Measurements from ENCODE around the gene MRPL19.
A peak's percentile ranks its signal among the peaks of the same experiment; 100 is the strongest.
"Not testable (repeated sequence)": the region's sequence is repeated elsewhere in the genome, so short reads cannot be mapped to it uniquely, and the experiment has no call there.

Gene MRPL19

GRCh38 chr2:75667884-75668283, 21.3 kb downstream of the MRPL19 start:
- DNase-seq (ENCODE audit: low read depth) = no peak

GRCh38 chr2:75675423-75675822, 28.8 kb downstream of the MRPL19 start:
- not testable (repeated sequence) for DNase-seq (ENCODE audit: low read depth)

GRCh38 chr2:75675908-75676307, 29.3 kb downstream of the MRPL19 start:
- DNase-seq (ENCODE audit: low read depth) = no peak

DNA sequence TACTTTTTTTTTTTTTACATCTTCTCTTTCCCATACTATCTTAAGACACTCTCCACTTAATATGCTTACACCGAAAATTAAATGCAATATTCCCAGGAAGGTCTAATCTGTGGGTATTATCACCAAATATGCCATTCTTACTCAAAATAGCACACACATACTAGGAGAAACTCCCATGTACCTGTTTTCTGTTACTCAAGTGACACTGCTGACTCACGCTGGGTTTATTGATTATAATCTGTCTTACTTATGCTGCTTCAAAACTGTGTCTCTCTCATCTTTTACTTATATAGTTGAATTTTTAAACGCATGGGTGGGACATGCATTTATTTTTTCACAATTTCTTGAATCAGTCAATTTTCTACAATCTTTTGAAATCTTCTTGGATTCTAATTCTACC, 29.9 kb downstream of the MRPL19 start:
- DNase-seq (ENCODE audit: low read depth) = no peak

DNA sequence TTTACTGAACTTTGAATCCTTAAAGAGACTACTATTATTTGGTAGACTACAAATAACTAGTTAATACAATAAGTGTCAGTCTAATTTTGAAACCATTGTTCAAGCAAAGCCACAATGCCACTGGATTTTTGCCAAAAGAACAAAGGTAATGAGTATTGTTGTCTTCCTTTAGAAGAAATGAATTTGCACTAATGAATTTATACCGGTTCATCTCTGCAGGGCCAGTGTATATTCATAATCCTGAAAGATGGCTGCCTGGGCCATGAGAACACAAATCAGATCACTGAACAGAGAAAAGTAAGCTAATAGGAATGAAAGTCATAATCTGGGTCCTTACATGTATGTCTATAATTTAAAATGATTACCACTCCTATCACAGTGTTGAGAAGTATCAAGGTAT, 33.0 kb downstream of the MRPL19 start:
- no peak for DNase-seq (ENCODE audit: low read depth)

GRCh38 chr2:75680402-75680801, 33.8 kb downstream of the MRPL19 start:
- DNase-seq (ENCODE audit: low read depth) = no peak

GRCh38 chr2:75683430-75683829, 36.8 kb downstream of the MRPL19 start:
- not testable (repeated sequence) for DNase-seq (ENCODE audit: low read depth)

DNA sequence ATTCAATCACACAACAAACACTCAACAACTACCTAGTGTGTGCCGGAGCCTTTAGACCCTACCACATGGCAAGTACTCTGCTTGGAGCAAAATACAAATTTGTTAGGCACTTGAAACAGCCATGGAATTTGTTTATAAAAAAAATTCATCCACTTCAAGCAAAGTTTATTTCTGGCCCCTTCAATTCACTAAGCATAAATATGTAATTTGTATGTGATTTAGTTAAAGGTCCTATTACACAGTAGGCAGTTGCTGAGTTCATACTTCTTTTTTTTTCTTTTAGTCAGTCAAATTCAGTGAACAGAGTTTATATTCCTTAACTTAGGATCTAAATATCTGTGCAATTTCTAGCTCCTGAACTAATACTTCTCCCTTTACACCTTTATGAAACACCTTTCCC, 41.6 kb downstream of the MRPL19 start:
- DNase-seq (ENCODE audit: low read depth) = no peak

DNA sequence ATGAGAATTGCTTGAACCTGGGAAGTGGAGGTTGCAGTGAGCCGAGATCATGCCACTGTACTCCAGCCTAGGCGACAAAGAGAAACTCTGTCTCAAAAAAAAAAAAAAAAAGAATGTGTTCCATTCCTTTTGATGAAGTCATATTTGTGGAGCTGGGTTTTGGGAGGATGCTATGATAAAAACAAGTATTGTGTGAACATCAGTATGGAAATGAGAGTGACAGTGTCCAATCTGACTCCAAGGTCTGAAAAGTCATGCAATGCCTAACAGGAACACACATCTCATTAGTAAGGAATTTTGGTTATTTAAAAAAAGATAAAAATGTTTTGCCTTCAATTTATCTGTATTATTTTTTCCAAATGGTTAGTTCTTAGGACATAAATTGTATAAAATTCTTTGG, 52.3 kb downstream of the MRPL19 start:
- DNase-seq (ENCODE audit: low read depth) = peak; percentile 36

DNA sequence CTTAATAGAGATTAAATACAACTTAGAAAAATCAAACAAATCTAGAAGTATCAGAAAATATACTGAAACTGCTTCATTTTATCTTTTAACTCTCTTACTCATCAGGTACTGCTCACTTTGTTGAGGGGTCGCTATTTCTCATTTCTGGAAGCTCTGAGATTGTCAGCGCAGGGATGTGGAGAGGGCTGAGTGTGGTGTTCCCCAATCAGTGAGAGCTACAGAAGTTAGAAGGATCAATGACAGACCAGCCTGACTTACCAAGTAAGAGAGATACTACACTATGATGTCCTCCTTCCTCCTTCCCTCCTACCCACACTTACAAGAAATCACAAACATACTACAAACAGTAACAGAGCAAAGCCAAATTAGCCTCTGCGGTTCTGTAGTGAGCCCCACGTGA, 56.0 kb downstream of the MRPL19 start:
- no peak for DNase-seq (ENCODE audit: low read depth)

DNA sequence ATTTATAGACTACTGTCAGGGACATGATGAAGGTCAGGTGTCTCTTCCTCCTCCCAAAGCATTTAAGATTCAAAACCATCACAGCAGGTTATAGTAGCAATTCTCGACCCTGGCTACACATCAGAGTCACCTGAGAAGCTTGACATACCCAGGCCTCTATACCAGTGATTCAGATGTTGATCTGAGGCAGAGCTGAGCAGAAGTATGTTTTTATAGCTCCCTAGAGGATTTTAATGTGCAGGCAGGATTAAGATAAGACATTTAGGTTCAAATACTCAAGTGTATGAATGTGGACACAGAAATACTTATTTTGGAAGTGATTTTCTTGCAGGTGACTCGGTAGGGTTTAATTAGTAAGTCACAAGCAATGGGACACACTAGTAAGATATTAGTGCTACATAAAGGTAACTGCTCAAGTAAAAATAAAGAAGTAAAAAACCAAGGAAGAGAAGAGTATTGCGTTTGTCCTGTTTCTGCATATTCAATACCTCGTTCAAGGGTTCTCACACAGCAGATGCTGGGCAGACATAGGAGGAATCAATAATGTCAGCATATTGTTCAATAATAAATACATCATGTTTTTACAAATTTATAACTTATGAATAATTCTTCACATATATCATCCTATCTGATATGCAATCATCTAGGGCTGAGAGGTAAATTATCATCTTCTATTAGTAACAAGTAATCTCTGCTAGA, 57.2 kb downstream of the MRPL19 start:
- DNase-seq (ENCODE audit: low read depth) = no peak

- no peak for DNase-seq (ENCODE audit: low read depth)
Measured at GRCh38 chr2:75705921-75706320, 59.3 kb downstream of the MRPL19 start.

GRCh38 chr2:75707901-75708300, 61.3 kb downstream of the MRPL19 start:
- DNase-seq (ENCODE audit: low read depth) = peak; percentile 55

DNA sequence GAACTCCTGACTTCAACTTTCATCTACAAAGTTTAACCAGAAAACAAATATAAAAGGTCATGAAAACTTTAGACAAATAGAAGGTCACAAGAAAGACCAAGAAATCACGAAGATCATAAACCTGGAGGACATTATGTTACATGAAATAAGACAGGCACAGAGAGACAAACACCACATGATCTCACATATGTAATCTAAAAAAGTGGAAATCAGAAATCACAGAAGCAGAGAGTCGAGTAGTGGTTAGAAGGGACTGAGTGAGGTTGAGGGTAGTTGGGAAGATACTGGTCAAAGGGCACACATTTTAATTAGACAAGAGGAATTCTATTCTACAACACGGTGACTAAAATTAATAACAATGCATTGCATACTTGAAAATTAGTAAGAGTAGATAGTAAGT, 62.7 kb downstream of the MRPL19 start:
- peak; percentile 15 for DNase-seq (ENCODE audit: low read depth)

GRCh38 chr2:75710220-75710576, 63.6 kb downstream of the MRPL19 start:
- DNase-seq (ENCODE audit: low read depth) = no peak

GRCh38 chr2:75710577-75711253, 64.1 kb downstream of the MRPL19 start, which contains the start of gene GCFC2:
Gene GCFC2 (minus strand): TSS chr2:75710915. CDS start chr2:75710855, 60 bp downstream.
- peak; percentile 90 for DNase-seq (ENCODE audit: low read depth)

DNA sequence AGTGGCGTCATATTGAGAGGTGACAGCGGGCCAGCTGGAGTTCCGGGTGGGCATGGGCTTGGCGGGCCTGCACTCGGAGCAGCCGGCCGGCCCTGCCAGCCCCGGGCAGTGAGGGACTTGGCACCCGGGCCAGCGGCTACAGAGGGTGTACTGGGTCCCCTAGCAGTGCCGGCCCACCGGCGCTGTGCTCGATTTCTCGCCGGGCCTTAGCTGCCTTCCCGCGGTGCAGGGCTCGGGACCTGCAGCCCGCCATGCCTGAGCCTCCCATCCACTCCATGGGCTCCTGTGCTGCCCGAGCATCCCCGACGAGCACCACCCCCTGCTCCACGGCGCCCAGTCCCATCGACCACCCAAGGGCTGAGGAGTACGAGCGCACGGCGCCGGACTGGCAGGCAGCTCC, 65.0 kb downstream of the MRPL19 start:
- not testable (repeated sequence) for DNase-seq (ENCODE audit: low read depth)

GRCh38 chr2:75716406-75716805, 69.8 kb downstream of the MRPL19 start:
- DNase-seq (ENCODE audit: low read depth) = peak; percentile 9

DNA sequence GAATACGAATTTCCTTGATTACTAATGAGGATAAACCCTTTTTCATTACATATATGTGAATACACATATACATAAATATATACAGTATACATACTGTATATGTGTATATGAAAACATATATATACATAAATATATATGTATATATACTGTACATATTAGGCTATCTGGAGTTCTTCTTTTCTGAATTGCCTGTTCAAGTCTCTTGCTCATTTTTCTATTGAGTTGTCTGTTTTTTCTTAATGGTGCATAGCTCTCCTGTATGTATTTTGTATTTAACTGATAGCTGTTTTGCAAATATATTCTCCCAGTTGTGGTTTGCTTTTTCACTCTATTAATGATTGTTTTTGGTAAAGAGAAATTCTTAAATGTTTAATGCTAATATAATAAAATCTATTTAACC, 73.0 kb downstream of the MRPL19 start:
- DNase-seq (ENCODE audit: low read depth) = no peak

GRCh38 chr2:75720525-75720924, 73.9 kb downstream of the MRPL19 start:
- DNase-seq (ENCODE audit: low read depth) = no peak

GRCh38 chr2:75722687-75723086, 76.1 kb downstream of the MRPL19 start:
- DNase-seq (ENCODE audit: low read depth) = no peak

DNA sequence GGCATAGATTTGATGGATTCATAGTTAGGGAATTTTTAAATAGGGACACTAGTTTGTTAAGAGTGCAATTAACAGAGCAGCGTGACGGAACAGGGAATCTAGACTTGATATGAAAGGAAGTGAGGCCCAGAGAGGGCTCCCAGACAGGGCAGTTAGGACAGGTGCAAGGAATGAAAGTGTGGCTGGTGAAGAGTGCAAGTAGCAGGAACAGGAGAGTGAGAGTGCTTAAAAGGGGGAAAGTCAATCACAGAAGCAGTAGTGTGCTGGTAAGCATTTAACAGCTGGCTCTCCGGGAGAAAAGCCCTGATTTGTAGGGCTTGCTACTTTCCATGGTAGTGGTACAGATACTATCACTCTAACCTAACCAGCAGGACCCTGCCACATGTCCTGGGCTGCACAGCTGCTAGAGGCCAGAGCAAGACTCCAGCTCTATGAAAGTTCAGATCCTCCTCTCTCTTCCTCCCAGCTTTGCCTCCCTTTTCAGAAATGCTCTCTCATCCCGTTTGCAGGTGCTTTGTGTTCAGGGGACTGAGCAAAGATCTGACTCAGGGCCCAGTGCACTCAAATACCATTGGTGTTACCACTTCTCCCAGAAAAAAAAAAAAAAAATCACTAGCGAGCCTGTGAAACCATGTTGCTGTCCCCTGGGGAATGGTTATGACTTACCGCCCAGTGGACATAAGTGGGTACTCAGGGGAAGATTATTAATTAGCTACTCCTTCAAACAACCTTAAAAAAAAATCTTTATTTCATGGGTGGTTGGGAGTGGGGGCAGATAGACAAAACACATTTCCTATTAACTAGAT, 82.2 kb downstream of the MRPL19 start:
- no peak for DNase-seq (ENCODE audit: low read depth)

GRCh38 chr2:75729861-75730260, 83.3 kb downstream of the MRPL19 start:
- peak; percentile 32 for DNase-seq (ENCODE audit: low read depth)
